GM23338 (cell line): ENCODE measurements around the gene PPARD. TPM values are rescaled to one million over a fixed set of nuclear protein-coding genes. Genes with fewer than 3 reads are reported as not detected.
A peak's percentile ranks its signal among the peaks of the same experiment; 100 is the strongest.

Experiments
- ATAC-seq: fragments of 200-7000 bp; cut with Tn5 transposase; 3 replicates; pipeline ENCODE4 v1.9.1; 2020
- DNase-seq: peaks from one replicate; pipeline ENCODE4 v3.0.0-alpha.2; 2015; ENCODE audit warnings: low spot score
- H2AFZ ChIP-seq: fragments of 200-600 bp; sonication (generic); 2 replicates; pipeline ENCODE4 v1.8.0; 2016; ENCODE audit warnings: antibody characterized with exemption, mild to moderate bottlenecking, moderate library complexity
- H3F3A ChIP-seq: fragments of 200-600 bp; sonication (generic); replicated peaks from 2 replicates; pipeline ENCODE4 v1.8.0; 2017; ENCODE audit warnings: antibody characterized with exemption, mixed run types, low read depth
- H3K27ac ChIP-seq: fragments of 200-600 bp; sonication (generic); 2 replicates; pipeline ENCODE4 v1.6.1; 2016; ENCODE audit warnings: low read depth
- H3K27me3 ChIP-seq: fragments of 200-600 bp; sonication (generic); 2 replicates; pipeline ENCODE4 v1.8.0; 2016; ENCODE audit warnings: mild to moderate bottlenecking, mixed run types, moderate library complexity; ENCODE audit not compliant: insufficient read depth
- H3K36me3 ChIP-seq: fragments of 200-600 bp; sonication (generic); 2 replicates; pipeline ENCODE4 v1.8.0; 2016; ENCODE audit warnings: mild to moderate bottlenecking; ENCODE audit not compliant: insufficient read depth
- H3K4me1 ChIP-seq: fragments of 200-600 bp; sonication (generic); 2 replicates; pipeline ENCODE4 v1.8.0; 2016; ENCODE audit warnings: mild to moderate bottlenecking, moderate library complexity; ENCODE audit not compliant: insufficient read depth
- H3K4me2 ChIP-seq: fragments of 200-600 bp; sonication (generic); 2 replicates; pipeline ENCODE4 v1.7.1; 2017; ENCODE audit warnings: mixed run types
- H3K4me3 ChIP-seq: fragments of 200-600 bp; sonication (generic); 2 replicates; pipeline ENCODE4 v1.6.1; 2016; ENCODE audit warnings: mixed run types
- H3K79me2 ChIP-seq: fragments of 200-600 bp; sonication (generic); replicated peaks from 2 replicates; pipeline ENCODE4 v1.8.0; 2017; ENCODE audit warnings: mild to moderate bottlenecking; ENCODE audit not compliant: insufficient read depth
- H3K9me2 ChIP-seq: fragments of 200-600 bp; sonication (generic); 2 replicates; pipeline ENCODE4 v1.8.0; 2017; ENCODE audit not compliant: insufficient read depth
- H4K20me1 ChIP-seq: fragments of 200-600 bp; sonication (generic); replicated peaks from 2 replicates; pipeline ENCODE4 v1.8.0; 2017; ENCODE audit warnings: mild to moderate bottlenecking; ENCODE audit not compliant: insufficient read depth
- H3K27ac Mint-ChIP-seq: 2 replicates; pipeline ENCODE4 v1.8.0; 2020; ENCODE audit warnings: inconsistent platforms, mild to moderate bottlenecking, moderate library complexity, mixed read lengths
- H3K27me3 Mint-ChIP-seq: 3 replicates; pipeline ENCODE4 v1.8.0; 2022; ENCODE audit warnings: low read depth, mild to moderate bottlenecking, moderate library complexity, mixed read lengths, inconsistent platforms; ENCODE audit not compliant: insufficient read depth, poor library complexity
- H3K36me3 Mint-ChIP-seq: 3 replicates; pipeline ENCODE4 v1.8.0; 2021; ENCODE audit warnings: low read depth, mild to moderate bottlenecking, inconsistent platforms, moderate library complexity, mixed read lengths
- H3K4me1 Mint-ChIP-seq: 3 replicates; pipeline ENCODE4 v1.8.0; 2020; ENCODE audit warnings: mild to moderate bottlenecking, inconsistent platforms, mixed read lengths
- H3K4me3 Mint-ChIP-seq: 3 replicates; pipeline ENCODE4 v1.8.0; 2021; ENCODE audit warnings: moderate library complexity, mild to moderate bottlenecking, inconsistent platforms, mixed read lengths
- H3K9me3 Mint-ChIP-seq: 3 replicates; pipeline ENCODE4 v1.8.0; 2020; ENCODE audit warnings: moderate library complexity, mild to moderate bottlenecking, inconsistent platforms, mixed read lengths
- CREB1 ChIP-seq: fragments of 250-450 bp; sonication (Bioruptor Pico); IDR thresholded peaks from 2 replicates; pipeline ENCODE4 v1.5.0; 2020; ENCODE audit warnings: low read depth, mild to moderate bottlenecking, moderate library complexity
- CTCF ChIP-seq, 2 experiments: fragments of 200-600 bp in 1 of 2; sonication (generic) in 1 of 2; conservative IDR thresholded peaks; 2 replicates each; pipeline versions ENCODE4 v1.5.1 to v1.6.1; 2016 to 2017; ENCODE audit warnings: antibody characterized with exemption in 2 of 2, low read depth in 2 of 2, mild to moderate bottlenecking in 2 of 2, moderate library complexity in 1 of 2
- ETS1 ChIP-seq: IDR thresholded peaks from 2 replicates; pipeline ENCODE4 v1.6.1; 2016; ENCODE audit warnings: antibody characterized with exemption
- EZH2 ChIP-seq: fragments of 200-600 bp; sonication (generic); IDR thresholded peaks from one replicate; pipeline ENCODE4 v1.8.0; 2017; ENCODE audit warnings: antibody characterized with exemption, mild to moderate bottlenecking, low read depth; ENCODE audit not compliant: unreplicated experiment
- EZH2phosphoT487 ChIP-seq: fragments of 200-600 bp; sonication (generic); IDR thresholded peaks from one replicate; pipeline ENCODE4 v1.8.1; 2018; ENCODE audit warnings: antibody characterized with exemption; ENCODE audit not compliant: unreplicated experiment
- JUNB ChIP-seq: IDR thresholded peaks from one replicate; pipeline ENCODE4 v1.6.1; 2016; ENCODE audit warnings: antibody characterized with exemption; ENCODE audit not compliant: unreplicated experiment
- NANOG ChIP-seq: IDR thresholded peaks from 2 replicates; pipeline ENCODE4 v1.6.1; 2016; ENCODE audit warnings: antibody characterized with exemption, borderline replicate concordance
- POLR2AphosphoS5 ChIP-seq: IDR thresholded peaks from 2 replicates; pipeline ENCODE4 v1.6.1; 2016; ENCODE audit warnings: antibody characterized with exemption, low read depth
- REST ChIP-seq: IDR thresholded peaks from one replicate; pipeline ENCODE4 v1.6.1; 2018; ENCODE audit warnings: antibody characterized with exemption; ENCODE audit not compliant: unreplicated experiment
- STAT1 ChIP-seq: IDR thresholded peaks from one replicate; pipeline ENCODE4 v1.6.1; 2016; ENCODE audit warnings: antibody characterized with exemption; ENCODE audit not compliant: unreplicated experiment
- ZNF114 ChIP-seq: fragments of 250-450 bp; sonication (Bioruptor Pico); IDR thresholded peaks from 2 replicates; pipeline ENCODE4 v1.5.0; 2020; ENCODE audit warnings: mild to moderate bottlenecking, moderate library complexity
- ZNF331 ChIP-seq: fragments of 250-450 bp; sonication (Bioruptor Pico); IDR thresholded peaks from 2 replicates; pipeline ENCODE4 v1.5.0; 2020; ENCODE audit warnings: low read depth, mild to moderate bottlenecking, moderate library complexity
- ZNF462 ChIP-seq: fragments of 250-450 bp; sonication (Bioruptor Pico); IDR thresholded peaks from 2 replicates; pipeline ENCODE4 v1.5.0; 2020; ENCODE audit warnings: mild to moderate bottlenecking, moderate library complexity
- polyA plus RNA-seq: library from polyadenylated mRNA; unstranded; fragments of >200 nt; fragmentation: Nextera tagmentation; extraction: Ambion mirVana; gene quantifications from 2 replicates; pipeline ENCODE4 v1.2.1, GENCODE V29; 2016
- total RNA-seq: library from RNA; depleted of rRNA; stranded (reverse); fragments of >200 nt; shearing (Covaris generic); gene quantifications from 2 replicates; pipeline ENCODE4 v1.2.3, GENCODE V29; 2014

PPARD gene
- total and polyA plus RNA-seq, 2 experiments from 2014 or later: 5.1 to 9.7 TPM

- Mint-ChIP-seq H3K9me3 (no peaks in the 10 kb centered on the region), H3K4me1 (peaks cover 38% of the 10 kb centered on the region), H3K27me3 (peaks cover 3% of the 10 kb centered on the region), H3K4me3 (no peak overlapping the region), H3K27ac (peak overlapping the region; percentile 57), H3K36me3 (no peaks in the 10 kb centered on the region)
- Histone ChIP-seq H3K36me3 (no peaks in the 10 kb centered on the region), H3K9me2 (no peaks in the 10 kb centered on the region), H3F3A (no peaks in the 10 kb centered on the region), H2AFZ (no peak overlapping the region), H3K27me3 (no peaks in the 10 kb centered on the region), H3K4me3 (no peak overlapping the region), H3K27ac (0 out of 2 replicates have a peak overlapping the region, but pooled peaks have one; percentile 59), H3K79me2 (peaks cover 3% of the 10 kb centered on the region; the same call in 1 of the 2 replicates), H4K20me1 (peaks cover 3% of the 10 kb centered on the region; the same call in 1 of the 2 replicates), H3K4me2 (0 out of 2 replicates have a peak overlapping the region, but pooled peaks have one; percentile 26), H3K4me1 (peaks cover 26% of the 10 kb centered on the region)
- TF ChIP-seq ZNF331 (CRISPR knock-in tag) (no peak), CTCF (conservative IDR thresholded peaks at IDR 0.05; ENCODE audit: low read depth in 2 of 2) (no peak), CREB1 (CRISPR knock-in tag) (no peak), STAT1 (no peak), POLR2AphosphoS5 (no peak), EZH2phosphoT487 (no peak), JUNB (no peak), REST (no peak), ZNF114 (CRISPR knock-in tag) (no peak), ETS1 (no peak), ZNF462 (no peak), EZH2 (no peak), NANOG (no peak)
- no peak for ATAC-seq
- DNase-seq: peak; percentile 17
Observed at GRCh38 chr6:35363293-35363750, 21.0 kb downstream of the PPARD start.
